NCI-H748 (cell line): ENCODE data around the gene ZNF260.
"Not testable (repeated sequence)": the region's sequence is repeated elsewhere in the genome, so short reads cannot be mapped to it uniquely, and the experiment has no call there.

Source experiments
- DNase-seq: peaks from one replicate; lab custom pipeline; 2025; ENCODE audit not compliant: unreplicated experiment; lab: John Stamatoyannopoulos, UW

The ZNF260 gene

DNA sequence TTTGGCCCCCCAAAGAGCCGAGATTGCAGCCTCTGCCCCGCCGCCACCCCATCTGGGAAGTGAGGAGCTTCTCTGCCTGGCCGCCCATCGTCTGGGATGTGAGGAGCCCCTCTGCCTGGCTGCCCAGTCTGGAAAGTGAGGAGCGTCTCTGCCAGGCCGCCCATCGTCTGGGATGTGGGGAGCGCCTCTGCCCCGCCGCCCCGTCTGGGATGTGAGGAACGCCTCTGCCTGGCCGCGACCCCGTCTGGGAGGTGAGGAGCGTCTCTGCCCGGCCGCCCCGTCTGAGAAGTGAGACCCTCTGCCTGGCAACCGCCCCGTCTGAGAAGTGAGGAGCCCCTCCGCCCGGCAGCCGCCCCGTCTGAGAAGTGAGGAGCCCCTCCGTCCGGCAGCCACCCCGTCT lies 37.2 kb downstream of the ZNF260 start:
- DNase-seq, result not testable (repeated sequence)

DNA sequence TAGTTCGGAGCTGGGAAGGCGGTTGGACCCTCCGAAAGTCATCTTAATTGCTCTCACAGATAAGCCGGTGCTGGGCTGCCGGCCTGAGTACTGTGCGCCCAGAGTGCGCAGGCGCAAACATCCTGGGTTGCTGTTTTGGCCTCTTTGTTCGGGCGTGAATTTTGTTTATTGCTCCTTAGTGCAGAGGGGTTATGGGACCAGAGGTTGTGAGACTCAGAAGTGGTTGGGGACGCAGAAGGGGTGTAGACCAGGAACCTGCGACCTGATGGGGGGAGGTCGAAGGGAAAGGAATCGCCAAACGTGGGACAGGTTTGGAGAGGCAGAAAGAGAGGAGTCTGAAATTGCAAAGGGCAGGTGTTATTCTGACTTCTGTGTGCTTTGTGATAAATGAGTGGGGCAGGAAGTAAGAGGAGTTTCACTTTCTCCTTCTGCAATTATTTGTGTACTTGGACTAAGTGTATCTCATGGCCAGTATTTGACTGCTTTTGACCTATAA lies 38.1 kb downstream of the ZNF260 start:
- DNase-seq, result peak; percentile 99

DNA sequence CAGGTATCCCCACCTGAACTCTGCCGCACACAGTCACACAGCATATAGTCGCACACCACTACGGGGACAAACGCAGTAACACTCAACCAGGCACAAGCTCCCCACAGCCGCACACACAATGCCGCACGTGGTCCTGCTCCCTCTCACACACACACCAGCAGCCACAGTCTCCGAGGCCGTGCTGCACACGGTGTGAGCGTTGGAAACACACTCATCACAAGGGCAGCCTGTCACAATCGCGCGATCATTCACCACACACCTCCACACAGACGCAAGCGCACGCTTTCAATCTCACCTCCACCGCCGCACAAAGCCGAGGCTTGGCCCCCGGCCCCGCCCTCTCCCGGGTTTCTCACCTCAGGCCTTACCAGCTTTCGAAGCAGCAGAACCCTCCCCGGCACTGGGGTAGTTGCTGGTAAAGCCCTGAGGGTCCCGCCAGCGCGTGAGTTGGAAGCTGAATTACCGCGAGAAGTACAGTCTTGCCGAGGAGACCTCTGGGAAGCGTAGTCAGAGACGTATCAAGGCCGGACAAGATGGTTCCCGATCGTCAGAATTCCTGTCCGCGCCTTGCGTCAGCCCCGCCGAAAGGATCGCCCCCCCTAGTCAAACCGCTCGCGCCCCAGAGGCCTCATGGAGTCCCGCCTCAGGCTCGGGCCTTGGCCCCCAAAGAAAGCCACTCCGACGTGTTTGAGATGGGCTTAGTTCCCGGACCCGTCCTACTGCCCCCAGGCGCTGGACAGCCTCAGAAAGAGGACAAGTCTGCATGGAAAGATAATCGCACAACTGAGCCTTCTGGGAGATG lies 38.8 kb downstream of the ZNF260 start, which contains the start of gene ZNF566:
TSS of gene ZNF566 (minus strand) at position 444 of the 802 bp plus-strand sequence. CDS start 13,004 bp downstream, outside the sequence.
- peak; percentile 100 for DNase-seq

DNA sequence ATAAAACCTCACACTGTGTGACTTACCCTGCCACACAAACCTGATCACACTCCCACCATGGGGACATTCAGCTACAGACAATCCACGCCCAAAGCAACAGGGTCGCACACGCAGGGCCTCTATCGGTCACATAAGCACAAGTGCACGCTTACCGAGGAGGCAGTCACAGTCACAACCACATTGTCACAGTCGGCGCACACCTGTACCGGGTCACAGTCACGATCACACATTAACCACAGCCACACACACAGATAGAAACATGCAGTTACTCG lies 39.3 kb downstream of the ZNF260 start:
- DNase-seq, result peak; percentile 77

DNA sequence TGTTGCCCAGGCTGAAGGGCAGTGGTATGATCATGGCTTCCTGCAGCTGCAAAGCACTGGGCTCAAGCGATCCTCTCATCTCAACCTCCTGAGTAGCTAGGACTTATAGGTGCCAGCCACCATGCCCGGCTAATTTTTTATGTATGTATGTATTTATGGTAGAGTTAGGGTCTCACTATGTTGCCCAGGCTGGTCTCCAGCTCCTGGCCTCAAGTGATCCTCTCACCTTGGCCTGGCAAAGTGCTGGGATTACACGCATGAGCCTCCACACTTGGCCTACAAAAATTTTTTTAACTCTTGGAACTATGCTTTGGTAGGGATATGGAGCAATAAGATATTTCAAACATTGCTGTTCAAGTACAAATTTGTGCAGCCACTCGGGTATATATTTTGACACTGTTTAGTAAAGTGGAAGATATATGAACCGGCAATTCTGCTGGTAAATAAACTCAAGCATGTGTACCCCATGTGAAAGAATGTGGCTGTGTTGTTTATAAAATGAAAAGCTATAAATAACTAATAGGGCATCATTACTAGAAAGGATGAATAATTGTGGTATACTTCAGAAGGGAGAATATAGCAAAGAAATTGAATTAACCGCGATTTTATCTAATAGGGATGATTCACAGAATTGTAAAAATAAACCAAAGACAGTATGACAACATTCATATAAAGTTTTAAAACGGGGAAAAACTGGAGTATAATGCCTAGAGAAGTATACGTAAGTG lies 39.8 kb downstream of the ZNF260 start:
- DNase-seq, result no peak

DNA sequence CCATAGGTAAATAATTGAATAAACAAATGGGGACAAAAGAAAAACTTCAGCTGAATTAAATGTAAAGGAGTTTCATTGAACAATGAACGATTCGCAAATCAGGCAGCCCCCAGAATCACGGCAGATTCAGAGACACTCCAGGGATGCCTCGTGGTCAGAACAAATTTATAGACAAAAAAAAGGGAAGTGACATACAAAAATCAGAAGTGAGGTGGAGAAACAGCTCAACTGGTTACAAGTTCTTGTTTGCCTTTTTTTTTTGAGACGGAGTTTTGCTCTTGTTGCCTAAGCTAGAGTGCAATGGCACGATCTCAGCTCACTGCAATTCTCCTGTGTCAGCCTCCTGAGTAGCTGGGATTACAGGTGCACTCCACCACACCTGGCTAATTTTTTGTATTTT lies 44.4 kb downstream of the ZNF260 start:
- no peak for DNase-seq

DNA sequence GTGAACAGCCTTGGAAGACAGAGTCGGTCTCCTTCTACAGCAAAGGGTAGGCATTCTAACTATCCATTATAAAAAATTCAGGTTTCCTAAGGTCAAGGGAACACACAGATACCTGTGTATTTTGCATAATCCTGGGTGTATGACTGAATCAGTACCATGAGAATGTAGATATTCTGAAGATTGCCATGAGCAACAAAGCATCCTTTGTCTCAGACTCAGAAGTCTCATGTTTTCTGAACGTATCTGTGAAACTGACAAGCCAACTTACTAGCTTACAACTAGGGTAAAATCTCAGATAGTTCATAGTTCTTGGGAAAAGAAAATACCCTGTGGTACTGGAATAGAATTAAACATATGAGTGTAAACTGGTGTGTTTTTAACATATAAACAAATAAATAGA lies 45.2 kb downstream of the ZNF260 start:
- DNase-seq, result no peak
